Testis (tissue), 2 donors: ENCODE measurements around the gene VASH1.

Experiments
- CTCF ChIP-seq, 3 experiments: fragments of 450-650 bp in 2 of 3; fragments of 200-600 bp in 1 of 3; sonication (generic) in 1 of 3; IDR thresholded peaks; one replicate each; pipeline ENCODE4 v1.5.1; 2016 to 2019; ENCODE audit warnings: antibody characterized with exemption in 3 of 3, mild to moderate bottlenecking in 2 of 3, moderate library complexity in 1 of 3
- POLR2A ChIP-seq: fragments of 450-650 bp; IDR thresholded peaks from one replicate; pipeline ENCODE4 v1.6.1; 2017; ENCODE audit warnings: antibody characterized with exemption, mild to moderate bottlenecking, moderate library complexity

- TF ChIP-seq CTCF (IDR thresholded peaks at IDR 0.05) (no peak), POLR2A (no peak)
Measured at GRCh38 chr14:76736514-76736913, 24.8 kb upstream of the VASH1 start.
